Measurements from ENCODE around the gene COL20A1. TPM values are rescaled to one million over a fixed set of nuclear protein-coding genes. Genes with fewer than 3 reads are reported as not detected.

COL20A1 gene
- total RNA-seq, 1 experiment from 2014 or later = 2.3 TPM

DNA sequence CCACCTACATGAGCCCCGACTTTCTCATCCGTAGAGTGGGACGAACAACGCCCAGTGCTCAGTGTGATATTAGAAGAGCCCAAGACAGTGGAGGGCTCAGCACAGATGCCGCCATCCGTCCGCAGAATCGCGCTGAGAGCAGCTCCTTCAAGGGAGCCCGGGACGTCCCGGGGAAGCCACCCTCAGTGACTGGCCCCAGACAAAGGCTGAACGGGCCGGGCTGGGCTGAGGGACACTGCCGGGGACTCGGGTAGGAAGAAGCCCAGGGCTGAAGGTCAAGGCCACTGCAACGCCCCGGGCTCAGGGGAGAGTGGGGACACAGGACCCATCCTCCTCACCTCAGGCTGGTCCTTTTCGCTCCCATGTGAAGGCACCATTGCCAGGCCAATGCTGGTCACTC lies 81.0 kb downstream of the COL20A1 start:
- Histone ChIP-seq H2BK120ac (ENCODE audit: low read depth, low read length, poor library complexity, severe bottlenecking) (no peak overlapping the region), H3K79me2 (ENCODE audit: insufficient read depth, low read length) (no peaks in the 10 kb centered on the region), H3K27me3 (ENCODE audit: insufficient read depth, low read length) (no peaks in the 10 kb centered on the region), H3K4me2 (ENCODE audit: insufficient read depth, insufficient read length, low read length) (no peak overlapping the region), H3K4me1 (ENCODE audit: insufficient read depth, low read length) (peaks cover 4% of the 10 kb centered on the region; the same call in 1 of the 2 replicates), H4K20me1 (ENCODE audit: control insufficient read depth, insufficient read depth, insufficient read length) (peaks cover 2% of the 10 kb centered on the region), H2BK12ac (ENCODE audit: insufficient read length, low read depth, low read length) (no peak overlapping the region), H4K5ac (ENCODE audit: insufficient read length, low read depth, low read length) (no peak overlapping the region), H4K8ac (replicated peaks; ENCODE audit: insufficient read length, low read depth, low read length) (no peak overlapping the region), H3K23ac (ENCODE audit: insufficient read length, low read depth, low read length) (no peak overlapping the region), H3K9me3 (ENCODE audit: control insufficient read depth, low read depth, low read length) (no peaks in the 10 kb centered on the region), H2AFZ (ENCODE audit: low read length) (no peak overlapping the region), H3K9ac (ENCODE audit: extremely low read depth, insufficient read length, low read length) (no peak overlapping the region), H3K4ac (ENCODE audit: low read depth, low read length) (no peak overlapping the region), H4K91ac (ENCODE audit: insufficient read length, low read depth, low read length) (no peak overlapping the region), H2BK15ac (ENCODE audit: low read depth, low read length) (no peak overlapping the region), H3K14ac (ENCODE audit: insufficient read depth, low read length) (no peak overlapping the region; the same call in 1 of the 2 replicates), H3K56ac (ENCODE audit: insufficient read length, low read depth, low read length) (no peak overlapping the region), H3K23me2 (ENCODE audit: insufficient read length, low read depth, low read length, poor library complexity, severe bottlenecking) (no peaks in the 10 kb centered on the region), H2BK5ac (ENCODE audit: insufficient read length, low read length) (no peak overlapping the region), H3K27ac (ENCODE audit: insufficient read length, low read depth, low read length) (no peak overlapping the region), H3T11ph (ENCODE audit: low read length) (no peak overlapping the region), H3K18ac (ENCODE audit: insufficient read length, low read depth, low read length) (no peak overlapping the region), H2BK20ac (ENCODE audit: low read depth, low read length, poor library complexity, severe bottlenecking) (no peak overlapping the region), H2AK5ac (ENCODE audit: insufficient read length, low read length) (no peak overlapping the region), H3K79me1 (ENCODE audit: insufficient read depth, low read depth, low read length, poor library complexity, severe bottlenecking) (no peaks in the 10 kb centered on the region)
- Mint-ChIP-seq H3K4me3 (no peak overlapping the region), H3K27me3 (ENCODE audit: low read depth) (no peaks in the 10 kb centered on the region; the same call in none of the 2 replicates), H3K36me3 (ENCODE audit: insufficient read depth in 1 of 3, low read depth in 3 of 3) (no peaks in the 10 kb centered on the region), H3K27ac (no peak overlapping the region), H3K4me1 (peaks cover 18 to 32% of the 10 kb centered on the region in 2 experiments), H3K9me3 (peaks cover 0 to 5% of the 10 kb centered on the region in 2 experiments; a peak in 1 of 5 replicates)
- WGBS (ENCODE audit: extremely low coverage, insufficient read length, low lambda C conversion rate) = no CpG with 5 or more reads among the region's 19 CpGs
- TF ChIP-seq, protein P1, sequence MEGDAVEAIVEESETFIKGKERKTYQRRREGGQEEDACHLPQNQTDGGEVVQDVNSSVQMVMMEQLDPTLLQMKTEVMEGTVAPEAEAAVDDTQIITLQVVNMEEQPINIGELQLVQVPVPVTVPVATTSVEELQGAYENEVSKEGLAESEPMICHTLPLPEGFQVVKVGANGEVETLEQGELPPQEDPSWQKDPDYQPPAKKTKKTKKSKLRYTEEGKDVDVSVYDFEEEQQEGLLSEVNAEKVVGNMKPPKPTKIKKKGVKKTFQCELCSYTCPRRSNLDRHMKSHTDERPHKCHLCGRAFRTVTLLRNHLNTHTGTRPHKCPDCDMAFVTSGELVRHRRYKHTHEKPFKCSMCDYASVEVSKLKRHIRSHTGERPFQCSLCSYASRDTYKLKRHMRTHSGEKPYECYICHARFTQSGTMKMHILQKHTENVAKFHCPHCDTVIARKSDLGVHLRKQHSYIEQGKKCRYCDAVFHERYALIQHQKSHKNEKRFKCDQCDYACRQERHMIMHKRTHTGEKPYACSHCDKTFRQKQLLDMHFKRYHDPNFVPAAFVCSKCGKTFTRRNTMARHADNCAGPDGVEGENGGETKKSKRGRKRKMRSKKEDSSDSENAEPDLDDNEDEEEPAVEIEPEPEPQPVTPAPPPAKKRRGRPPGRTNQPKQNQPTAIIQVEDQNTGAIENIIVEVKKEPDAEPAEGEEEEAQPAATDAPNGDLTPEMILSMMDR (conservative IDR thresholded peaks at IDR 0.05) = no peak
- DNase-seq = no peak

Data from H9 (cell line).